Fibroblast of lung (primary cell): ENCODE data around the gene PTGR1.

ENCODE experiments used
- EZH2 ChIP-seq: IDR thresholded peaks from 2 replicates; pipeline ENCODE4 v1.5.1; 2012; ENCODE audit warnings: low read length, control low read depth, mild to moderate bottlenecking; ENCODE audit errors: missing control alignments
- TF ChIP-seq, protein P1 (sequence below), 2 donors: IDR thresholded peaks in 1 of 2; conservative IDR thresholded peaks in 1 of 2; 1 replicate in 1 of 2; 2 replicates in 1 of 2; pipeline ENCODE4 v1.5.1; 2011 to 2012; ENCODE audit warnings: low read length in 2 of 2, control low read depth in 1 of 2, inconsistent platforms in 1 of 2, low read depth in 1 of 2, mild to moderate bottlenecking in 1 of 2

- TF ChIP-seq, protein P1, sequence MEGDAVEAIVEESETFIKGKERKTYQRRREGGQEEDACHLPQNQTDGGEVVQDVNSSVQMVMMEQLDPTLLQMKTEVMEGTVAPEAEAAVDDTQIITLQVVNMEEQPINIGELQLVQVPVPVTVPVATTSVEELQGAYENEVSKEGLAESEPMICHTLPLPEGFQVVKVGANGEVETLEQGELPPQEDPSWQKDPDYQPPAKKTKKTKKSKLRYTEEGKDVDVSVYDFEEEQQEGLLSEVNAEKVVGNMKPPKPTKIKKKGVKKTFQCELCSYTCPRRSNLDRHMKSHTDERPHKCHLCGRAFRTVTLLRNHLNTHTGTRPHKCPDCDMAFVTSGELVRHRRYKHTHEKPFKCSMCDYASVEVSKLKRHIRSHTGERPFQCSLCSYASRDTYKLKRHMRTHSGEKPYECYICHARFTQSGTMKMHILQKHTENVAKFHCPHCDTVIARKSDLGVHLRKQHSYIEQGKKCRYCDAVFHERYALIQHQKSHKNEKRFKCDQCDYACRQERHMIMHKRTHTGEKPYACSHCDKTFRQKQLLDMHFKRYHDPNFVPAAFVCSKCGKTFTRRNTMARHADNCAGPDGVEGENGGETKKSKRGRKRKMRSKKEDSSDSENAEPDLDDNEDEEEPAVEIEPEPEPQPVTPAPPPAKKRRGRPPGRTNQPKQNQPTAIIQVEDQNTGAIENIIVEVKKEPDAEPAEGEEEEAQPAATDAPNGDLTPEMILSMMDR (conservative IDR thresholded peaks at IDR 0.05 in 1 of 2, IDR thresholded peaks at IDR 0.05 in 1 of 2; ENCODE audit: low read depth in 1 of 2, low read length in 2 of 2): no peak
- no peak for TF ChIP-seq EZH2
Observed at GRCh38 chr9:111610845-111611244, 11.4 kb upstream of the PTGR1 start.
